Right ventricle myocardium inferior (tissue), 1 donor: ENCODE data around the gene RXRA. TPM values are rescaled to one million over a fixed set of nuclear protein-coding genes. Genes with fewer than 3 reads are reported as not detected.

Source experiments
- microRNA-seq: library from miRNA; unstranded; fragments of <30 nt; microRNA quantifications from one replicate; pipeline ENCODE4 v1.2.0, GENCODE V29; 2020
- total RNA-seq: library from RNA; stranded (reverse); fragmentation: NEBNext Ultra II Directional; extraction: Animal tissue kit (Norgen Biotek cat#: 25700); gene quantifications from one replicate; pipeline ENCODE4 v1.2.1, GENCODE V29; 2021
- donor health status: DM: no; HTN: yes; CAD: no; lungs with severe emphysema.

Gene RXRA
- total RNA-seq, 1 donor from 2014 or later, result 91.1 TPM

Small RNA genes lying within 50 kb of the gene (microRNA-seq; reads per million reads assigned to microRNA genes)
- not detected for gene MIR4669

Other genes with a start within 250 kb of the RXRA start
- 18.2 TPM for gene WDR5, start 190.4 kb upstream of the RXRA start, total RNA-seq
- 122 TPM for gene RNU6ATAC, start 161.9 kb upstream of the RXRA start, total RNA-seq